Measurements from ENCODE around the gene SH3D19. TPM values are rescaled to one million over a fixed set of nuclear protein-coding genes. Genes with fewer than 3 reads are reported as not detected.
A peak's percentile ranks its signal among the peaks of the same experiment; 100 is the strongest.
"Not testable (repeated sequence)": the region's sequence is repeated elsewhere in the genome, so short reads cannot be mapped to it uniquely, and the experiment has no call there.

Gene SH3D19
- polyA plus RNA-seq, 2 of the 4 experiments (the other 2 are of a cell fraction) = 15.3 to 22.9 TPM

DNA sequence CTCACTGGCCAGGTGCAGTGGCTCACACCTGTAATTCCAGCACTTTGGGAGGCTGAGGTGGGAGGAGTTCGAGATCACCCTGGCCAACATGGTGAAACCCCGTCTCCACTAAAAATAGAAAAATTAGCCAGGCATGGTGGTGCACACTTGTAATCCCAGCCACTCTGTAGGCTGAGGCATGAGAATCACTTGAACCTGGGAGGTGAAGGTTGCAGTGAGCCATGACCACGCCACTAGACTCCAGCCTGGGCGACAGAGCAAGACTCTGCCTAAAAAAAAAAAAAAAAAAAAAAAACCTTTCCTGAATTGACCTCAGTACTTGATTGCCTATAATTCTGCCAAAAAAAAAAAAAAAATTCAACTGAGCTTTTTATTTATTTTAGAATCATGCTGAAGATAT is 3.2 kb downstream of the SH3D19 start:
- ATAC-seq; H3K4me3 ChIP-seq; H3K9me3 ChIP-seq; DNase-seq (ENCODE audit: low read depth in 1 of 2, low spot score in 1 of 2); POLR2A ChIA-PET; H3K27ac ChIP-seq; CTCF ChIA-PET; FAIRE-seq: not testable (repeated sequence)
- WGBS (ENCODE audit: missing lambda C conversion rate) = 96% methylated on average over 4 of the region's 4 CpGs
- Histone ChIP-seq H3K4me1 (peaks cover 30% of the 10 kb centered on the region), H3K4me2 (peak overlapping the region; percentile 79; the same call in 1 of the 3 replicates)

DNA sequence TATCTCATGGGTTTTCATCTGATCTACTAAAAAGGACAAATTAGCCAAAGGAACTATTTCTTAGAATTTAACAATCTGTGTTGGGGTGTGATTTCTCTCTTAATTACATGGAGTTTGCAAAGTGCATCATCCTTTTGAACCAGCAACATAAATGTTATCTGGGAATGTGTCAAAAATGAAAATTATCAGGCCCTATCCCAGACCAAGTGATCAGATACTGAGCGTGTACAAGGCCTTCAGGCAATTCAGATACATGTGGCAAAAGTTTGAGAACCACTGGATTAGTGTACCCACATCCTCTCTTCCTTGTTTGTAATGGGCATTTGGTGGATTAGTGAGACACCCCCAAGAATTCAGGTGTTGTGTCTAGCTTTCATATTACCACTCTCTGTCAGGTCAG is 3.8 kb downstream of the SH3D19 start:
- no peak for TF ChIP-seq ESRRA (IDR thresholded peaks at IDR 0.05; ENCODE audit: borderline replicate concordance, low read length)
- no peak for TF ChIP-seq RAD21 (conservative IDR thresholded peaks at IDR 0.05 in 1 of 2, IDR thresholded peaks at IDR 0.05 in 1 of 2)
- TF ChIP-seq HDAC2 (IDR thresholded peaks at IDR 0.05) = no peak
- TF ChIP-seq MYC (IDR thresholded peaks at IDR 0.05; ENCODE audit: borderline replicate concordance, low read length) = no peak
- no peak for TF ChIP-seq HOXB13 (CRISPR knock-in tag; IDR thresholded peaks at IDR 0.05; ENCODE audit: low read depth)
- TF ChIP-seq, protein P1, sequence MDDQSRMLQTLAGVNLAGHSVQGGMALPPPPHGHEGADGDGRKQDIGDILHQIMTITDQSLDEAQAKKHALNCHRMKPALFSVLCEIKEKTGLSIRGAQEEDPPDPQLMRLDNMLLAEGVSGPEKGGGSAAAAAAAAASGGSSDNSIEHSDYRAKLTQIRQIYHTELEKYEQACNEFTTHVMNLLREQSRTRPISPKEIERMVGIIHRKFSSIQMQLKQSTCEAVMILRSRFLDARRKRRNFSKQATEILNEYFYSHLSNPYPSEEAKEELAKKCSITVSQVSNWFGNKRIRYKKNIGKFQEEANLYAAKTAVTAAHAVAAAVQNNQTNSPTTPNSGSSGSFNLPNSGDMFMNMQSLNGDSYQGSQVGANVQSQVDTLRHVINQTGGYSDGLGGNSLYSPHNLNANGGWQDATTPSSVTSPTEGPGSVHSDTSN (IDR thresholded peaks at IDR 0.05) = no peak
- TF ChIP-seq HOXB5 (CRISPR knock-in tag; IDR thresholded peaks at IDR 0.05) = no peak
- TF ChIP-seq KDM1A (IDR thresholded peaks at IDR 0.05; ENCODE audit: low read depth) = no peak
- FAIRE-seq = no peak
- CTCF ChIA-PET = no interaction called here
- Histone ChIP-seq H3K4me1 (peaks cover 36% of the 10 kb centered on the region), H3K4me3 (no peak overlapping the region), H3K9me3 (no peaks in the 10 kb centered on the region), H3K4me2 (no peak overlapping the region), H3K27ac (no peak overlapping the region)
- POLR2A ChIA-PET = no interaction called here
- 93% methylated on average over 1 of the region's 1 CpG for WGBS (ENCODE audit: missing lambda C conversion rate)
- no peak for ATAC-seq
- DNase-seq (ENCODE audit: low read depth in 1 of 2, low spot score in 1 of 2) = no peak

DNA sequence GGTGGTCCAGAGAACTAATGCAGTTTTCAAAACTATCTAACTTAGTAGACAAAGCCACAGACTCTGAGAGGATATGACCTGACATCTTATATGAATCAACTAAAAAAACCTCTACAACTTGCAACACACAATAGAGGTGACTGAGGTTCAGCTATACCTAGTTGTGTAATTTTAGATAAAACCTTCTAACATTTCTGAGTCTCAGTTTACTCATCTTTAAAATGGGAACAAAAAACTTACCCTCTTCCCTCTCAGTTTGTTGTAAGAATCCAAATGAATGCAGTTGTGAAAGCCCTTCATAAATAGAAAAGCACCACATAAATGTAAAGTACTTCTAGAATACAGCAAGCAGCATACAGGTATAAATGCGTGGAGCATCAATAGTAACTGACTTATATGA is 5.9 kb downstream of the SH3D19 start:
- WGBS (ENCODE audit: missing lambda C conversion rate) = 90% methylated on average over 1 of the region's 1 CpG
- TF ChIP-seq, protein P2, sequence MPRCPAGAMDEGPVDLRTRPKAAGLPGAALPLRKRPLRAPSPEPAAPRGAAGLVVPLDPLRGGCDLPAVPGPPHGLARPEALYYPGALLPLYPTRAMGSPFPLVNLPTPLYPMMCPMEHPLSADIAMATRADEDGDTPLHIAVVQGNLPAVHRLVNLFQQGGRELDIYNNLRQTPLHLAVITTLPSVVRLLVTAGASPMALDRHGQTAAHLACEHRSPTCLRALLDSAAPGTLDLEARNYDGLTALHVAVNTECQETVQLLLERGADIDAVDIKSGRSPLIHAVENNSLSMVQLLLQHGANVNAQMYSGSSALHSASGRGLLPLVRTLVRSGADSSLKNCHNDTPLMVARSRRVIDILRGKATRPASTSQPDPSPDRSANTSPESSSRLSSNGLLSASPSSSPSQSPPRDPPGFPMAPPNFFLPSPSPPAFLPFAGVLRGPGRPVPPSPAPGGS (IDR thresholded peaks at IDR 0.05) = no peak
- TF ChIP-seq CHD4 (IDR thresholded peaks at IDR 0.05; ENCODE audit: borderline replicate concordance) = no peak
- TF ChIP-seq BHLHE40 (IDR thresholded peaks at IDR 0.05; ENCODE audit: low read depth, low read length) = no peak
- no peak for TF ChIP-seq TFCP2L1 (CRISPR knock-in tag; IDR thresholded peaks at IDR 0.05)
- TF ChIP-seq JUNB (IDR thresholded peaks at IDR 0.05) = no peak
- TF ChIP-seq, protein P1 (IDR thresholded peaks at IDR 0.05) = no peak
- TF ChIP-seq, protein P3, sequence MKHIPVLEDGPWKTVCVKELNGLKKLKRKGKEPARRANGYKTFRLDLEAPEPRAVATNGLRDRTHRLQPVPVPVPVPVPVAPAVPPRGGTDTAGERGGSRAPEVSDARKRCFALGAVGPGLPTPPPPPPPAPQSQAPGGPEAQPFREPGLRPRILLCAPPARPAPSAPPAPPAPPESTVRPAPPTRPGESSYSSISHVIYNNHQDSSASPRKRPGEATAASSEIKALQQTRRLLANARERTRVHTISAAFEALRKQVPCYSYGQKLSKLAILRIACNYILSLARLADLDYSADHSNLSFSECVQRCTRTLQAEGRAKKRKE (CRISPR knock-in tag; IDR thresholded peaks at IDR 0.05; ENCODE audit: low read depth) = no peak
- TF ChIP-seq KDM1A (IDR thresholded peaks at IDR 0.05; ENCODE audit: low read depth) = no peak
- TF ChIP-seq EHF (CRISPR knock-in tag; IDR thresholded peaks at IDR 0.05) = no peak
- TF ChIP-seq, protein P4, sequence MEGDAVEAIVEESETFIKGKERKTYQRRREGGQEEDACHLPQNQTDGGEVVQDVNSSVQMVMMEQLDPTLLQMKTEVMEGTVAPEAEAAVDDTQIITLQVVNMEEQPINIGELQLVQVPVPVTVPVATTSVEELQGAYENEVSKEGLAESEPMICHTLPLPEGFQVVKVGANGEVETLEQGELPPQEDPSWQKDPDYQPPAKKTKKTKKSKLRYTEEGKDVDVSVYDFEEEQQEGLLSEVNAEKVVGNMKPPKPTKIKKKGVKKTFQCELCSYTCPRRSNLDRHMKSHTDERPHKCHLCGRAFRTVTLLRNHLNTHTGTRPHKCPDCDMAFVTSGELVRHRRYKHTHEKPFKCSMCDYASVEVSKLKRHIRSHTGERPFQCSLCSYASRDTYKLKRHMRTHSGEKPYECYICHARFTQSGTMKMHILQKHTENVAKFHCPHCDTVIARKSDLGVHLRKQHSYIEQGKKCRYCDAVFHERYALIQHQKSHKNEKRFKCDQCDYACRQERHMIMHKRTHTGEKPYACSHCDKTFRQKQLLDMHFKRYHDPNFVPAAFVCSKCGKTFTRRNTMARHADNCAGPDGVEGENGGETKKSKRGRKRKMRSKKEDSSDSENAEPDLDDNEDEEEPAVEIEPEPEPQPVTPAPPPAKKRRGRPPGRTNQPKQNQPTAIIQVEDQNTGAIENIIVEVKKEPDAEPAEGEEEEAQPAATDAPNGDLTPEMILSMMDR (IDR thresholded peaks at IDR 0.05) = no peak
- TF ChIP-seq SMC3 (IDR thresholded peaks at IDR 0.05) = no peak
- TF ChIP-seq HOXB13 (CRISPR knock-in tag; IDR thresholded peaks at IDR 0.05; ENCODE audit: low read depth) = no peak
- ATAC-seq = no peak

More for the DNA sequence above, 5.9 kb downstream of the SH3D19 start:
- H3K4me3 ChIP-seq = no peak overlapping the region
- CTCF ChIA-PET = interaction anchor here (0.6 to 0.9 kb wide), 2 partner anchors 42 to 215 kb away, joined by 3 read pairs; partner anchors contain the start of gene PRSS48
- no peak for FAIRE-seq
- POLR2A ChIA-PET = no interaction called here
- H3K4me2 ChIP-seq = no peak overlapping the region
- DNase-seq (ENCODE audit: low read depth in 1 of 2, low spot score in 1 of 2) = no peak
- H3K27ac ChIP-seq = no peak overlapping the region
- H3K9me3 ChIP-seq = no peaks in the 10 kb centered on the region
- peaks cover 53% of the 10 kb centered on the region for H3K4me1 ChIP-seq

Data from A549 (cell line).